A549 (cell line): Measurements from ENCODE around the gene NRG3. TPM values are rescaled to one million over a fixed set of nuclear protein-coding genes. Genes with fewer than 3 reads are reported as not detected.

Source experiments
- ATAC-seq, 2 experiments: fragments of 200-7000 bp in 1 of 2; fragments of >200 bp in 1 of 2; cut with Nextera tagmentation in 1 of 2; cut with Tn5 transposase in 1 of 2; 3 replicates each; pipeline versions ENCODE4 v1.8.0 to v1.9.1; 2018 to 2020; ENCODE audit warnings: mild to moderate bottlenecking in 1 of 2, moderate library complexity in 1 of 2
- CTCF ChIA-PET: fragments of 300-600 bp; sonication (Branson Sonifier 250); formaldehyde crosslinking; extraction: SDS; loops from one replicate; lab custom pipeline; 2021; ENCODE audit warnings: antibody characterized with exemption, inconsistent platforms; lab: Yijun Ruan, JAX
- POLR2A ChIA-PET: fragments of 350-600 bp; formaldehyde crosslinking; extraction: SDS; loops from one replicate; lab custom pipeline; 2021; ENCODE audit warnings: antibody characterized with exemption, inconsistent platforms; lab: Yijun Ruan, JAX
- DNase-seq, 2 experiments: peaks; one replicate each; pipeline versions ENCODE4 v3.0.0 to v3.0.0-alpha.2; 2011 to 2016; ENCODE audit warnings: low read depth in 1 of 2, low spot score in 1 of 2
- FAIRE-seq: peaks from 2 replicates; lab custom pipeline; 2011; peaks lifted over from hg19 to GRCh38; lab: Jason Lieb, UNC
- H3K27ac ChIP-seq, 2 experiments: fragments of >200 bp; sonication (Bioruptor Twin); formaldehyde crosslinking; 3 replicates each; pipeline ENCODE4 v1.5.1; 2016 to 2017
- H3K4me1 ChIP-seq: fragments of >200 bp; sonication (Bioruptor Twin); formaldehyde crosslinking; 3 replicates; pipeline ENCODE4 v1.6.1; 2016
- H3K4me2 ChIP-seq: fragments of >200 bp; sonication (Bioruptor Twin); formaldehyde crosslinking; 3 replicates; pipeline ENCODE4 v1.6.1; 2016
- H3K4me3 ChIP-seq: fragments of >200 bp; sonication (Bioruptor Twin); formaldehyde crosslinking; 3 replicates; pipeline ENCODE4 v1.5.1; 2016
- H3K9me3 ChIP-seq: fragments of >200 bp; sonication (Bioruptor Twin); formaldehyde crosslinking; 3 replicates; pipeline ENCODE4 v1.6.1; 2016
- BHLHE40 ChIP-seq: IDR thresholded peaks from 2 replicates; pipeline ENCODE4 v1.6.1; 2012; ENCODE audit warnings: low read depth, low read length, inconsistent platforms
- CBX2 ChIP-seq: fragments of 200-600 bp; sonication (generic); IDR thresholded peaks from 2 replicates; pipeline ENCODE4 v1.6.1; 2016; ENCODE audit warnings: low read depth, mild to moderate bottlenecking, borderline replicate concordance
- EHMT2 ChIP-seq: fragments of 200-600 bp; sonication (generic); IDR thresholded peaks from 2 replicates; pipeline ENCODE4 v1.6.1; 2016; ENCODE audit warnings: antibody characterized with exemption, low read depth, mild to moderate bottlenecking, moderate library complexity
- EP300 ChIP-seq, 2 experiments: fragments of >200 bp; sonication (Bioruptor Twin); formaldehyde crosslinking; IDR thresholded peaks; 2 replicates in 1 of 2; 3 replicates in 1 of 2; pipeline ENCODE4 v1.6.1; 2016 to 2017
- FOSL2 ChIP-seq, 2 experiments: fragments of 450-650 bp in 1 of 2; fragments of >200 bp in 1 of 2; sonication (Bioruptor Twin) in 1 of 2; formaldehyde crosslinking; IDR thresholded peaks; 2 replicates each; pipeline versions ENCODE4 v1.5.0 to v1.6.1; 2016 to 2020; ENCODE audit warnings: mild to moderate bottlenecking in 1 of 2, moderate library complexity in 1 of 2
- FOXS1 ChIP-seq: fragments of 250-450 bp; sonication (Bioruptor Pico); IDR thresholded peaks from 2 replicates; pipeline ENCODE4 v1.5.0; 2020; ENCODE audit warnings: mild to moderate bottlenecking, moderate library complexity
- GATA3 ChIP-seq: IDR thresholded peaks from 2 replicates; pipeline ENCODE4 v1.6.1; 2012; ENCODE audit warnings: borderline replicate concordance
- HDAC2 ChIP-seq: fragments of 200-600 bp; sonication (generic); IDR thresholded peaks from 2 replicates; pipeline ENCODE4 v1.6.1; 2016
- HOXB13 ChIP-seq: fragments of 250-450 bp; sonication (Bioruptor Pico); IDR thresholded peaks from 2 replicates; pipeline ENCODE4 v1.5.0; 2020; ENCODE audit warnings: low read depth, mild to moderate bottlenecking, moderate library complexity
- JUN ChIP-seq, 2 experiments: fragments of >200 bp; sonication (Bioruptor Twin); formaldehyde crosslinking; IDR thresholded peaks; 2 replicates in 1 of 2; 3 replicates in 1 of 2; pipeline ENCODE4 v1.6.1; 2016 to 2017
- JUNB ChIP-seq: fragments of >200 bp; sonication (Bioruptor Twin); formaldehyde crosslinking; IDR thresholded peaks from 2 replicates; pipeline ENCODE4 v1.6.1; 2016
- KDM5A ChIP-seq: fragments of 200-600 bp; sonication (generic); IDR thresholded peaks from 2 replicates; pipeline ENCODE4 v1.6.1; 2016; ENCODE audit warnings: antibody characterized with exemption, mild to moderate bottlenecking
- MAZ ChIP-seq: fragments of 150-350 bp; IDR thresholded peaks from 2 replicates; pipeline ENCODE4 v1.6.1; 2014; ENCODE audit warnings: antibody characterized with exemption, low read depth, low read length, borderline replicate concordance
- MYC ChIP-seq: IDR thresholded peaks from 2 replicates; pipeline ENCODE4 v1.6.1; 2012; ENCODE audit warnings: mild to moderate bottlenecking, inconsistent platforms, low read length, improper control_type of control experiment, borderline replicate concordance
- NFE2L2 ChIP-seq: fragments of 150-350 bp; conservative IDR thresholded peaks from 2 replicates; pipeline ENCODE4 v1.6.1; 2014; ENCODE audit warnings: low read length
- NR3C1 ChIP-seq: fragments of >200 bp; sonication (Bioruptor Twin); formaldehyde crosslinking; IDR thresholded peaks from 3 replicates; pipeline ENCODE4 v1.6.1; 2017
- PHF8 ChIP-seq: fragments of 200-600 bp; sonication (generic); IDR thresholded peaks from 2 replicates; pipeline ENCODE4 v1.6.1; 2016; ENCODE audit warnings: low read depth, mild to moderate bottlenecking, antibody characterized with exemption, moderate library complexity, borderline replicate concordance
- RFX5 ChIP-seq: fragments of 450-650 bp; IDR thresholded peaks from 2 replicates; pipeline ENCODE4 v1.7.1; 2014; ENCODE audit warnings: antibody characterized with exemption, mild to moderate bottlenecking, moderate library complexity
- RNF2 ChIP-seq: fragments of 200-600 bp; sonication (generic); IDR thresholded peaks from 2 replicates; pipeline ENCODE4 v1.6.1; 2016; ENCODE audit warnings: low read depth, mild to moderate bottlenecking, antibody characterized with exemption, moderate library complexity, borderline replicate concordance
- SMC3 ChIP-seq: fragments of >200 bp; sonication (Bioruptor Twin); formaldehyde crosslinking; IDR thresholded peaks from 3 replicates; pipeline ENCODE4 v1.6.1; 2018; ENCODE audit warnings: inconsistent platforms
- TP53 ChIP-seq: fragments of 250-450 bp; sonication (Bioruptor Pico); IDR thresholded peaks from 2 replicates; pipeline ENCODE4 v1.5.0; 2021; ENCODE audit warnings: mild to moderate bottlenecking, moderate library complexity
- ZFP36 ChIP-seq: fragments of 450-650 bp; IDR thresholded peaks from 2 replicates; pipeline ENCODE4 v1.6.1; 2014; ENCODE audit warnings: borderline replicate concordance; ENCODE audit not compliant: partially characterized antibody
- WGBS: methylation state at CpG from one replicate; pipeline ENCODE4 v1.1.6; 2017; ENCODE audit errors: missing lambda C conversion rate; 5-methylcytosine and 5-hydroxymethylcytosine counted together
- polyA plus RNA-seq, 4 experiments: library from polyadenylated mRNA; depleted of rRNA in 3 of 4; stranded (reverse); fragments of >200 nt; fragmentation: RNase III in 1 of 4; extraction: RNeasy Plus Mini Kit Qiagen cat#74134 plus additional on column Dnase treatment in 1 of 4; gene quantifications; 2 replicates in 3 of 4; 3 replicates in 1 of 4; pipeline ENCODE4 v1.2.3, GENCODE V29; 2011 to 2017
- TF ChIP-seq, protein P1 (sequence below): fragments of 250-450 bp; sonication (Bioruptor Pico); IDR thresholded peaks from 2 replicates; pipeline ENCODE4 v1.5.0; 2021; ENCODE audit warnings: mild to moderate bottlenecking, moderate library complexity, borderline replicate concordance

The NRG3 gene
- polyA plus RNA-seq, 2 of the 4 experiments (the other 2 are of a cell fraction): not detected

DNA sequence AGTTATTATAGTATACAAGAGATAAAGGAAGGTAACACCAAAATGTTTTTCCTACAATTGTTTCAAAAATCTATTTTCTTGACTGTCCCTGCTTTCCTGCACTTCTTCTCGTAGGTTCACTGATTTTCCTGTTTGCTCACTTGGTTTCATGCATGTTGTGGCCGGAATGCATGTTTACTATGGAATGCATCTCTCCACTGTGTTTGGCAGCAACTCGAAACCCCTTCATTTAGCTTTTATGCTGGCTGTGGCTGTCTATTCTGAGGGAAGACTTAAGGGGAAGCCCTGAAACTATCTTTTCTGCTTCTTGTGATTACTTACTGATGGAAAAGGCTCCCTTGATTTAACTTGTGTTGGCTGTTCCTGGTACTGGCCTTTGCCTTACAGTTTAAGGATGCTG, 120.3 kb downstream of the NRG3 start (continued):
- no peak for TF ChIP-seq JUN (IDR thresholded peaks at IDR 0.05)
- no peak for TF ChIP-seq EHMT2

DNA sequence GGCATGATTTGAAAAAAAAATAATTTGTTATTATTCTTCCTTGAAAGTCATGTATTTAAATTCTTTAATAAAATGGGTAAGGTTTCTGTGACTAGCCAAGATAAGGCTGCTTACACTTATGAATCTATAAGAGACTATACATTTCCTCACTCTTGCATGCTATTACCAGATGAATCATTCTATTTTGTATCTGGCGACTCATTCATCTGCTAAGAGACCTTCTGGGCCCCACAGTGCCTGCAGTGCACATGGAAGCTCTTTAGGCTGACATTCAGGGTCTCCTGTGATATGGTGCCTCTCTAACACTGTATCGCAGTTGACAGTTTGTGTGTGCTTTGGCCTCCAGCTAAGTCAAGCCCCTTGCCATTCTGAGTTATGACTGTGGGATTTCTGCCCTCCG, 121.9 kb downstream of the NRG3 start:
- CTCF ChIA-PET: no interaction called here
- FAIRE-seq: no peak
- H3K4me2 ChIP-seq: no peak overlapping the region
- DNase-seq: no peak
- H3K9me3 ChIP-seq: no peaks in the 10 kb centered on the region
- POLR2A ChIA-PET: no interaction called here
- WGBS: 13% methylated on average over 3 of the region's 3 CpGs
- no peak overlapping the region for H3K27ac ChIP-seq
- no peak overlapping the region for H3K4me3 ChIP-seq
- ATAC-seq: no peak
- no peak for TF ChIP-seq EP300 (IDR thresholded peaks at IDR 0.05)
- no peak for TF ChIP-seq NFE2L2
- no peak for TF ChIP-seq RNF2
- no peaks in the 10 kb centered on the region for H3K4me1 ChIP-seq

DNA sequence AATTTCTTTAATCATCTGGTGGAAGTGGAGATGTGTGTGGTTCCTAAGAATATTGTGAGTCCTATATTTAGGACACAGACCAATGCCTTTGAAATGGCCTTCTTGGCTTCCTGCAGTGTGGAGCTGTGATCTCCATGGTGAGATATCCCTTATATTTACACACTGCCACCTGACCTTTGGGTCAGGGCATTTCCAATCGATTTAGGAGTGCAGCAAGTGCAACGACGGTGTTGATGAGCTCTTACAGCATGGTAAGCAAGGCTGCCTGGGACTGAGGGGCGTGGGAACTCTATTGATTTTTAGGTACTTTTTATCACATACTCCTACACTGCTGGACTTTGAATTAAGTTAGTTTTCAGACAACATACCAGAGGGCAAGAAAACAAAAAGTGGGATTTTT, 146.0 kb downstream of the NRG3 start:
- H3K27ac ChIP-seq: no peak overlapping the region
- WGBS: 2% methylated on average over 4 of the region's 4 CpGs
- DNase-seq (no peak), FAIRE-seq (no peak), ATAC-seq (no peak)
- no peak overlapping the region for H3K4me3 ChIP-seq
- ChIA-PET POLR2A (no interaction called here), CTCF (no interaction called here)
- H3K9me3 ChIP-seq: peaks cover 2% of the 10 kb centered on the region; the same call in 1 of the 3 replicates
- H3K4me1 ChIP-seq: no peaks in the 10 kb centered on the region
- TF ChIP-seq CBX2 (no peak), HDAC2 (no peak), SMC3 (no peak), RFX5 (no peak), KDM5A (no peak), FOXS1 (CRISPR knock-in tag) (no peak), BHLHE40 (no peak), NR3C1 (no peak), JUNB (no peak), MYC (no peak)
- H3K4me2 ChIP-seq: no peak overlapping the region

DNA sequence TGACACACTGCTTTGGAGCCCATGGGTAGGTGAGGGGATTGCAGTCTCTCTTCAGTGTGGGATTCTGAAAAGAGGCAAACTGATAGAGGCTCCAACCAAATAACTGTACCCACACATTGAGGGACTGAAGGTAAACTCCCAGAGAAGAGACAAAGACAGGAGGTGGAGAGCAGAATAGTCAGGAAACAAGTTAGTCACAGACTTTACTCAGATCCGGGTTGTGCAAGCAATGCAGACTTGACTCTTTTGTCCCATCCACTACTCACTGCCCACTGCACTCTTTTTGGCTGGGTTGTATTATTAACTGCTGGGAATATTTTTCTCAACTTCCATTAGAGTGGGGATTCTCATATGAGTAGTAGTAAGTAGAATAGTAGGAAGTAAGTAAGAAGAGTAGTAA, 152.7 kb downstream of the NRG3 start:
- ATAC-seq (no peak), DNase-seq (no peak), FAIRE-seq (no peak)
- H3K4me2 ChIP-seq: no peak overlapping the region
- 0 out of 3 replicates have a peak, but pooled peaks cover 2% of the 10 kb centered on the region for H3K9me3 ChIP-seq
- 0% methylated on average over 1 of the region's 1 CpG for WGBS
- H3K27ac ChIP-seq: no peak overlapping the region
- H3K4me3 ChIP-seq: no peak overlapping the region
- POLR2A ChIA-PET: no interaction called here
- TF ChIP-seq HOXB13 (CRISPR knock-in tag) (no peak), TP53 (CRISPR knock-in tag) (no peak), GATA3 (no peak), ZFP36 (no peak), MAZ (no peak), NR3C1 (no peak), PHF8 (no peak), FOSL2 (IDR thresholded peaks at IDR 0.05) (no peak), FOSL2 (CRISPR knock-in tag; IDR thresholded peaks at IDR 0.05) (no peak)
- TF ChIP-seq, protein P1, sequence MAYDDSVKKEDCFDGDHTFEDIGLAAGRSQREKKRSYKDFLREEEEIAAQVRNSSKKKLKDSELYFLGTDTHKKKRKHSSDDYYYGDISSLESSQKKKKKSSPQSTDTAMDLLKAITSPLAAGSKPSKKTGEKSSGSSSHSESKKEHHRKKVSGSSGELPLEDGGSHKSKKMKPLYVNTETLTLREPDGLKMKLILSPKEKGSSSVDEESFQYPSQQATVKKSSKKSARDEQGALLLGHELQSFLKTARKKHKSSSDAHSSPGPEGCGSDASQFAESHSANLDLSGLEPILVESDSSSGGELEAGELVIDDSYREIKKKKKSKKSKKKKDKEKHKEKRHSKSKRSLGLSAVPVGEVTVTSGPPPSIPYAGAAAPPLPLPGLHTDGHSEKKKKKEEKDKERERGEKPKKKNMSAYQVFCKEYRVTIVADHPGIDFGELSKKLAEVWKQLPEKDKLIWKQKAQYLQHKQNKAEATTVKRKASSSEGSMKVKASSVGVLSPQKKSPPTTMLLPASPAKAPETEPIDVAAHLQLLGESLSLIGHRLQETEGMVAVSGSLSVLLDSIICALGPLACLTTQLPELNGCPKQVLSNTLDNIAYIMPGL (CRISPR knock-in tag): no peak
- TF ChIP-seq, all 56 proteins: peak for 0
- no peaks in the 10 kb centered on the region for H3K4me1 ChIP-seq
- CTCF ChIA-PET: no interaction called here
